ENCODE results near the gene CELSR1.
"Not testable (repeated sequence)": the region's sequence is repeated elsewhere in the genome, so short reads cannot be mapped to it uniquely, and the experiment has no call there.

CELSR1 gene

DNA sequence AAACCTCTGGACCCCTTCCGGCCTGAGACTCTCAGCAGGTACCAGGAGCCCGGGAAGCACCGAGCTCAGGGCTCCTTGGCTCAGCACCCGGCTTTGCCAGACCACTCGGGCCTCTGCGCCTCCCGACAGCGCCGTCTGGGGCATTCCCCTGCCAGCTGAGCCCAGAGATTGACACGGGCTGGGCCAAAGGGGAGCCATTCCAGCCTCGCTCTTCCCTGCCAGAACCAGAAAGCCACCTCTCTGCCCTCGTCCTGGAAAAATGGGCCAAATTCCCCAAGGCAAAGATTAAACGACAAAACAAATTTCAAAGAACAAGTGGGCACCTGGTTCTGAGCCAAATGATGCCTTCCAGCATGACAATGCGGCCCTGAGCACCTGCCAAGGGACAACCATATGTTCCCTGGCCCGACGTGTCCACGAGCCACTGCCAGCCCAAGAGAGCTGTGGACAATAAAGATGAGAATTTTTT lies 59.3 kb downstream of the CELSR1 start:
- DNase-seq: no peak

DNA sequence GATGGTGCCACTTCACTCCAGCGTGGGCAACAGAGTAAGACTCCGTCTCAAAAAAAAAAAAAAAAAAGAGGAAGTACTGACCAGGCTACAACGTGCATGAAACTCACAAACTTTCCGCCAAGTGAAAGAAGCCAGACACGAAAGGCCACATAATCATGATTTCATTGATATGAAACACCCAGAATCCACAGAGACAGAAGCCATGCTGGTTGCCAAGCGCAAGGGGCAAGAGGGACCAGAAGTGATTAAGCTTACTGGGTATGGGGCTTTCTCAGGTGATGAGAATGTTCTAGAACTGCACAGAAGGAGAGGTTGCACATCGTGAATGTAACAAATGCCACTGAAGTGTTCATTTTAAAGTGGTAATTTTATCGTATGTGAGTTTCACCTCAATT lies 60.9 kb downstream of the CELSR1 start:
- peak; percentile 55 for DNase-seq

DNA sequence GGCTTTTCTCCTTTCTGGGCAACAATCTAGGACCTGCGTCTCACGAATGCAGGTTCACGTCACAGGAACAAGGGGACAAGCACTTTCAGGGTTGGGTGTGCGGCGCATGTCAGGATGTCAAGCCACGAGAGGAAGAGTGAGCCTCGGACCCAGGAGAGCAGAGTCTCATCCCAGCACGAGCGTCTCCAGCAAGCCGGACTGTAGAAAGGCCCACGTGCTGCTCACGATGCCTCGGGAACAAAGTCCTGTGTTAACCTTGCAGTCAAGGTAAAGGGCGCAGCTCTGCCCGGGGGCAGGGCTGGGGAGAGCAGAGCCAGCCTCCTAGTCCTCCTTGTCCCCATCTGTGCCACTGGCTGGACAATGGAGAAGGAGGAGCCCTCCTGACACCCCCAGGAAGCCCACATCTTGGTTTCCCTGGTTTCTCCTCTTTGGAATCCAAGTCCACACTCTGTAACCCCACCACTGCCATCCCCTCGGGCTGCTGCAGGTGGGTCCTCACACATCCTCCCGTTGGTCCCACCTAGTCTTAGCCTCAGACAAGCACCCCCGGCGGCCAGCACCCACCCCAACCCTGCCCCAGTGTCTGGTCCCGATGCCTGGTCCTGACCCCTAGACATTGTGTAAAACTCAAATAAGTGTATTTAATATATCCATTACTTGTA lies 63.4 kb downstream of the CELSR1 start:
- DNase-seq: no peak

DNA sequence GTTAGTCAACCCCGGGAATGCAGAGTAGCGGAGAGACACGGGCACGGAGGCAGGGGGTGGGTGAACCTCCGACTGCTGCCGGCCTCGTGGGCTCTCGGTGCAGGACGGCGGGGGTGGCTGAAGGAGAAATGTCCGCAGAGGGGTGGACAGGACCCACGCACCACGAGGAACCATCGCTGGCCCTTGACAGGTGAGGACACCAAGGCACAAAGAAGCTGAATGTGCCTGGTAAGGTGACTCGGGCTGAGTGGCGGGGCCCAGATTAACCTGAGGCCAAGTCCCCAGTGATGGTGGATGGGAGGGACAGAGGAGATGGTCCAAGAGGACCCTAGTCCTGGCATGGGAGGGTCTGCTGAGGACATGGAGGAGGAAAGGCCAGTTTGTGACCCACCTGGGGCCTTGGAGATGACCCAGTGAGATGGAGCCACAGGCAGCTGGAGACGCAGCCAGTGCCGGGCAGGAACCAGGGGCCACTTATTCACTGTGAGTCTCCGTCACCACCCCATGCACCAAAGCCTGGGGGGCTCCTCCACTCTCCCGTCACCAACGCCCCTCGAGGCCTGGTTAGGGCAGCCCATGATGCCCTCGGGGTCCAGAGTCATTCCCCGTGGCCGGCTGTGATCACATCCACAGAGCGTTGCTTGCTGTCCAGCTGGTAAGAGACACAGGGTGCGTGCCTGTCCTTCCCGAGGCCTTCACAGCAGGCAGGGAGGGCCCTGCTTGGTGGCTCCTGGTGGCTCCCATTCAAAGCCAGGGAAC lies 64.2 kb downstream of the CELSR1 start:
- DNase-seq: no peak

DNA sequence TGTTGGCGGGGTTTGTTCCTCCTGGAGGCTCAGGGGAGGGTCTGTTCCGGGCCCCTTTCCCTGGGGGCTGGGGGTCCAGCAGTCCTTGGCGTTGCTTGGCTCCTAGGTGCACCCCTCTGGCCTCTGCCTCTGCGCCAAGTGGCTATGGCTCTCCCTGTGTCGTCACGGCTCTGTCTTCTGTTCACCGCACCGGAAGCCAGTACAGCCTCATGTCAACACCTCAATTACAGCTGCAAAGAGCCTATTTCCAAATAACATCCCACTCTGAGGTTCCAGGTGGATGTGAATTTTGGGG lies 64.8 kb downstream of the CELSR1 start:
- DNase-seq: no peak

DNA sequence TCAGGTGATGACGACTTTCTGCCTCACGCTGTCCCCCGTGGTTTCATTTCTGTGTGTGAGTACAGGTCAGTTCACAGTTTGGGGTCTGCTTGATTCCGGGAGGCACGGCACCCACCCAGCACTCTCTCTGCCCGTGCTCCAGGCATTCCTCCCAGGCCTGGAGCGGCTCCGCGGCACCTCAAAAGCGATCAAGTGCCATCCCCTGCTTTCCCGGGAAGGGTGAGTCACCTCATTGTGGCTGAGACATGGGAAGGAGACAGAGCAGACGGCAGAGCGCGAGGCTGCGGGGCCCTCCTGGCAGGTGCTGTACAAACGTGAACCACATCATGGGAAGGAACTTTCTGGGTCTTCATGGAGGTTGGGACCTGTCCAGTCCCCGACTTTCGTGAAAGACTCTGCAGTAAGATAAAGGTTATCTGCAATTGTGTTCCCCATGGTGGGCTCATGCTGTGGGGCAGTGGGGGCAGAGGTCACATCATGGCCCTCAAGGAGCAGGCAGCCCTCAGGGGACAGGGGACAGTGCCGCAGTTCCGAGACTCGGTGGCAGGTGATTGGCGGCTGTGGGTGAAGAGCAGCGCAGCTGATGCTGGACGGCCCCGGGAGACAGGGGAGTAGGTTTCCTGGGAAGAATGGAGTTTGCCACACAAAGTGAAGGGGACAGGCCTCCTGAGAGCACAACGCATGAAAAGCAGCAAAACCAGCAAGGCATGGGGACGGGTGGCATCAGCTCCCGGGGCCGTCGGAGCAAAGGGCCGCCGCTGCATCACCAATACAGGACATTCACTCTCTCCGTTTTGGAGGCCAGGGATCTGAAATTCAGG lies 65.3 kb downstream of the CELSR1 start:
- no peak for DNase-seq

DNA sequence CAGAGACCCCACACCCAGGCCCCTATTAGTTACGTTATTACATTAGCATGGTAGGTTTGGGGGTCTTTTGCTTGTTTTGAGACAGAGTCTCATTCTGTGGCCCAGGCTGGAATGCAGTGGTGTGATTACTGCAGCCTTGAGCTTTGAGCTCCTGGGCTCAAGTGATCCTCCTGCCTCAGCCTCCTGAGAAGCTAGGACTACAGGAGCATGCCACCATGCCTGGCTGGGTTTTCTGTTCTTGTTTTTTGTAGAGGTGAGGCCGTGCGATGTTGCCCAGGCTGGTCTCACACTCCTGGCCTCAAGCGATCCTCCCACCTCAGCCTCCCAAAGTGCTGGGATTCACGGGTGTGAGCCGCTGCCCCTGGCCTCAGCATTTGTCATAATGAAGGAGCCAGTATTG lies 66.1 kb downstream of the CELSR1 start:
- DNase-seq: not testable (repeated sequence)

DNA sequence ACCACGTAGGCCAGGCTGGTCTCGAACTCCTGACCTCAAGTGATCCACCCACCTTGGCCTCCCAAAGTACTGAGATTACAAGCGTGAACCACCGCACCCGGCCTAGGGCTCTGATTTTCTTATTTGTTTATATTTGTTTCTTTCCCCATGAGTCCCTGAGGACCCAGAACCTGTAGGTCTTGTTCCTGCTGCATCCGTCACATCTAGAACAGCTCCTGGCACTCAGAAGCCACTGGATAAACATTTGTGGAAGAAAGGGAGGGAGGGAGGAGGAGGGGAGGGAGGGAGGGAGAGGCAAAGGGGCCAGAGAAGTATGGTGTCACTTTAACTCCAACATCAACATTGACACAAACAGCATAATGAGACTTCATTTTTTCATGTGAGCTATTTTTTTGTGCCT lies 67.7 kb downstream of the CELSR1 start:
- DNase-seq: no peak

DNA sequence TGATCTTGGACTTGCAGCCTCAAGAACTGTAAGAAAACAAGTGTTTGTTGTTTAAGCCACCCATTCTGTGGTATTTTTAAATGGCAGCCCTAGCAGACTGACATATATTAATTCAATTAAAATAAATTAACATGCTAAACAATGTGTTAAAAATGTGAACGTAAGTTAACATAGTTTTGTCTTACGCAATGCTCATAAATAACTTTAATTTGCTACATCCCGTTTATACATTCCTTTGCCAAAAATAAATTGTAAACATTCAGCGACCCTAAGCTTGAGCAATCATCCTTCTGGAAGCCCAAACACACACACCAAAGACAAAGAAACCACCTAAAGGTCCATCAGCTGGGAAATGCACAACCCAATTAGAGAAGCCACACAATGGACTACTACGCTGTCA lies 70.4 kb downstream of the CELSR1 start:
- no peak for DNase-seq

DNA sequence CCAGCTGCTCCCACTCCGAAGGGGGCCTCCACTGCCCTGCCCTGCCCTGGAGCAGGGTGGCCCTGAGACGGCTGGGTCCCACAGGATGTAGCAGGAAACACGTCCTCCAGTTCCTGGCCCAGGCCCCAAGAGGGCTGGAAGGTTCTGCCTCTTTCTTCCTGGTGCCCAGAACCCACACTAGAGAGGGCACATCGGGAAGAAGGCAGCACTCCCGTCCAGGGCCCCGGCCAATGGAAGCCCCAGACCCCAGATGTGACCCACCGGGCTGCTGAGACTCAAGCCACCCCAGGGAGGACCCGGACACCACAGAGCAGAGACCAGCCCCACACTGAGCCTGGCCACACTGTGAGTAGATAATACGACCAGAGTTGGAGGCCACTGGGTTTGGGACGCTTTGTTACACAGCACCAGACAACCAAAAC lies 71.2 kb downstream of the CELSR1 start:
- DNase-seq: no peak

DNA sequence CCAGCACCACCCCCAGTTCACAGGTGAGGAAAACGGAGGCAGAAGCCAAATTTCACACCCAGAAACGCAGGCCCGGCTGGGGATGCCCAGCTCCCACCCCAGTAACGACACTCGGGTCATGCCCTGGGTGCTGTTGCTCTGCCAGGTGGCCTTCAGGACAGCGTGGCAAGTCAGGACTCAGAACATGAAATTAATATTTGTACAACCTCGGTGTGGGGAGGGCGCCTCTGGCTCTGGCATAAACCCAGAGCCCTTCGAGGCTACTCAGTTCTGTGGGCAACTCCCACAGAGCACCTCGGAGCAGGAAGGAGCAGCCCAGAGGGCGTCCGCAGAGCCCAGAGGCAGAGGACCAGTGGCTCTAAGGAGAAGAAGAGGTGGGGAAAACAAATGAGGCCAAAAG lies 71.6 kb downstream of the CELSR1 start:
- no peak for DNase-seq

DNA sequence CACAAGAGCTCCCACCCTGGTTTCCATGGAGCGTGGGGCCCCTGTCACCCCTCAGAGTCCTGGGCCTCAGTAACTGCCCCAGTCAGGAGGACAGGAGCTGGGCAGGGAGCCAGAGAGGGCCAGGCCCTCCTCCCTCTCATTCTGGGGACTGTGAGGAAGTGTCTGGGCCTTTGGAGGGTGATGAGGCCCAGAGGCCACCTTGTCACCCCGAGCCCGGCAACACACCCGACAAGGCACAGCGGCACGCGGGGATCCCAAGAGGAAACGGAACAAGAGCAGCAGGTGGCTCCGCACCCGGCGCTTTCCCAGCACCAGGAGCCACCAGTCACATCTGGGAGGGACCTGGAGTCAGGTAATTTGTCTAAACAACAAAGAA lies 72.1 kb downstream of the CELSR1 start:
- DNase-seq: no peak

DNA sequence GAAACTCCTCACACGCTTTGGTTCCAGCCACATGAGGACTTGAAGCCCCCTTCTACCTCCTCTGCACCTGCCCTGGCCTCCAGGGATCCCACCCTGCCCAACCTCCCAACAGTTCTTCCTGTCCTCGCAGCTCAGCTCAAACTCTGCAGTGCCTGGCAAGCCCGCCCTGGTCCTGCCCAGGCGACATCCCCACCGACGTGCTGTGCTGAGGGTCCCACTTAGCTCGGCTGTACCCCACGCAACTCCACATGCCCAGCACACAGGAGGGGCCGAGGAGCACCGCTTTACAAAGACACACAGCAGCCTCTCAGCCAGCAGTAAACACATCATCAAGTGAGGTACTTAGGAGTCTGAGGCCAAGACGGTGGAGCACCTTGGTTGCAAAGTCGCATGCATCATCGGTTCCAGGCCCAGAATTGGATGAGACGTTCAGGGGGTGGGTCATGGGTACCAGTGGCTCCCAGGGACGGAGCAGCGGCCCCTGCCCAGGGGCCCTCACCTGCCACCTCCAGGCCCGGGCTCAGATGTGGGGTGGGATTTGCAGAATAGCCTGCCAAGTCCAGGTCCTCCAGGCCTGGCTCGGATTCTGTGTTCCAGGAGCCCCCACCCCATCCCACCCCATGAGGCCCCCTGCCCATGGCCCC lies 72.6 kb downstream of the CELSR1 start:
- no peak for DNase-seq

DNA sequence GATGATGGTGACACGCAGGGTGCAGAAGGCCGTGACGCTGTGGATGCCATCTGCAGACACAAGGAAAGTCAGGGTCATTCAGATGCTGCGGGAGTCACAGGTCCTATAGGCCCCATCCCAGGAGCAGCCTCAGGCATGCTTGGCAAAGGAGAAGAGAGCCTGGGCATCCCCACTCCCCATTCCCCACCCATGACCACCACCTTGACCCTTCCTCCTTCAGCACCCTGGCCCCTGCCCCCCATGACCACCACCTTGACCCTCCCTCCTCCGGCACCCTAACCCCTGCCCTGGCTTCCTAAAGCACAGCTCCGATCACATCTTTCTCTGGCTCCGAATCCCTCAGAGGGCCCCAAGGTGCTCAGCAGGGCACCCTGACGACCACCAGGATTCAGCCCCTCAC lies 73.1 kb downstream of the CELSR1 start:
- no peak for DNase-seq

DNA sequence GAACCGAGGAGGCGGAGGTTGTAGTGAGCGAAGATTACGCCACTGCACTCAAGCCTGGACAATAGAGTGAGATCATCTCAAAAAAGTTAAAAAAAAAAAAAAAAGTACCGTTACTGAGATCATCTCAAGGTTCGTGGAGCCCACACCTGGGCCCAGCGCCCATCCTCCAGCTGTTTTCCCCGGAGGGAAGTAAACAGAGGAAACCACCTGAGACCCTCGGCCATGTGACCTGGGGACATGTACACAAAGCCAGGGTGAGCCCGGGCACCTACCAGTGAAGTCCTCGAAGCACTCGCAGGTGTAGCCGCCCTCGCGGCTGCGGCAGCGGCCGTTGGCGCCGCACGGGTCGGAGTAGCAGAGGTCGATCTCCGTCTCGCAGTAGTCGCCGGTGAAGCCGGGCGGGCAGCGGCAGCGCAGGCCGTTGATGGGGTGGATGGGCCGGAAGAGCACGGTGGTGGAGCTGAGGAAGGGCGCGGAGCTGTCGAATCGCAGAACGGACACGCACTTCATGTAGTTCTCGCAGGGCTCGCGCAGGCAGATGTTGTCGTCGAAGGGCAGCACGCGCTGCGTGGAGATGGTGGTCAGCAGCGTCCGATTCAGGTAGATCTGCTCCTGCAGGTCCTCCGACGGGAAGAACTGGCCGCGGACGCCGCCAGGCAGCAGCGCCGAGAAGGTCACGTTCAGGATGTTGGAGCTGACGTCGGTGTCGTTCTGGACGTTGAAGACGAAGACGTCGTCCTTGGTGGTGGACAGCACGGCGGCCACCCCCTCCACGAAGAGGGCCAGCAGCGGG lies 73.8 kb downstream of the CELSR1 start:
- no peak for DNase-seq

DNA sequence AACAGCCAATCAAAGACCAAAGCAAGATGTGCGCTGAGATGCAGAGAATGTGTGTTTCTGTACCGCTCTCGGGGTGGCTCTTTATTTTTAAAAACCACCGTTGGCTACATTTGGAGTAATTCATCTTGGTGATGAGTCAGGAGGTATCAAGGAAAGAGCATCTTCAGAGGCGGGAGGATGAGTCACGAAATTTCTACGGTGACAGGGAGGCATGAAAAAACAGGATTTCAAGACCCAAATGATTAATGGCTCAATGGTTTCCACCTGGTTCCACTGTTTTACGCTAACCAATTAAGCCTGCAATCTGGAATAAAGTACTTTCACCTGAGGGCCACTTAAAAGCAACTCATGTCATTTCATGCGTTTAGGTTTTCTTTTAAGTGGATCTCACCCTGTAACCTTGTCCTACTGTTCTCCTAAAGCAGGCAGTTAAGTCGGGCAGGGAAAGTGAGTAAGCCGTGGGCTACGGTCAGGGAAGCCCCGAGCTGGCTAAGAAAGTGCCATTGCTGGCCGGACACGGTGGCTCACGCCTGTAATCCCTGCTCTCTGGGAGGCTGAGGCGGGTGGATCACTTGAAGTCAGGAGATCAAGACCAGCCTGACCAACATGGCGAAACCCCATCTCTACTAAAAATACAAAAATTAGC lies 74.6 kb downstream of the CELSR1 start:
- DNase-seq: no peak

DNA sequence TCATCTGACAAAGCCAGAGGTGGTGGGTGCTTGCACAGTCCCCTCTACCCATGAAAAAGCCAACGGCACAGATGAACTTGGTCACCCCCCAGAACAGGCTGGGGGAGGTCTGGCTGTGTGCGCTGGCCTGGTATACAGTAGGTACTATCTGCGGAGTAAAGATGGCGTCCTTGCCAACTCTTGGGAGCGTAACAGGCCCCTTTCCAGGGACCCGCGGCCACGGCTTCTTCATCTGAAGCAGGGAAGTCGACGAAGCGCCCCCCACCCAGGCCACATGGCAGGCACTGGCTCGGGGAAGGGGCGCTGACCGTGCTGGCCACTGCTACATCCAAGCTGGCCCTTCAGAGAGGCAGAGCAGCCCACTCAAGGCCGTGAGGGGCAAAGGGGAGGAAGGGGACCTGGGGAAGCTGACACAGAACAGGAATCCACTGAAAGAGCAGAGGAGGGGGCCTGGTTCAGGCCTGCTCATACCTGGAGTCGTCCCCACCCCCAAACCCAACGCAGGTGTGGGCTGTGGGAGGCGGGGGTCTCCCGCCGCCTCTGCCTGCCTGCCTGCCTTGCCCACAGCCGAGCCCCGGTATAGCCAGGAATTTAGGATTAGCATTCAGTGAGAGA lies 75.7 kb downstream of the CELSR1 start:
- DNase-seq: no peak

DNA sequence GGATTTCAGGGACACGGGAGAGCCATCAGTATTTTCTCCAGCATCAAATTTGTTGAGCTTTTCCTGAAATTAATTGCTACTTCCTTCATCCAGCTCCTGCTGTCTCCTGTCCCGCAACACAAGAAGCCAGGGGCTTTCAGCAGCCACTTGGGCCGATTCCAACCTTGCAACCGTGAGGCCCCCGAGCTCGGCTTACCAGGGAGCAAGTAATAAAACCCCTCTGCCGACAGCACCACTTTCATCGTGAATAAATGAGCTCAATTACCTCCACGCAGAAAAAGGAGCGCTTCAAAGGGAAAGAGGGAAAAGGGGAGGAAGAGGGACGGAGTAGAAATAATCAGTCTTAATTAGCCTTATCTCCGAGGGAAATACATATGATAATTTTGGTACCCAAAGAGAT lies 76.6 kb downstream of the CELSR1 start:
- no peak for DNase-seq

DNA sequence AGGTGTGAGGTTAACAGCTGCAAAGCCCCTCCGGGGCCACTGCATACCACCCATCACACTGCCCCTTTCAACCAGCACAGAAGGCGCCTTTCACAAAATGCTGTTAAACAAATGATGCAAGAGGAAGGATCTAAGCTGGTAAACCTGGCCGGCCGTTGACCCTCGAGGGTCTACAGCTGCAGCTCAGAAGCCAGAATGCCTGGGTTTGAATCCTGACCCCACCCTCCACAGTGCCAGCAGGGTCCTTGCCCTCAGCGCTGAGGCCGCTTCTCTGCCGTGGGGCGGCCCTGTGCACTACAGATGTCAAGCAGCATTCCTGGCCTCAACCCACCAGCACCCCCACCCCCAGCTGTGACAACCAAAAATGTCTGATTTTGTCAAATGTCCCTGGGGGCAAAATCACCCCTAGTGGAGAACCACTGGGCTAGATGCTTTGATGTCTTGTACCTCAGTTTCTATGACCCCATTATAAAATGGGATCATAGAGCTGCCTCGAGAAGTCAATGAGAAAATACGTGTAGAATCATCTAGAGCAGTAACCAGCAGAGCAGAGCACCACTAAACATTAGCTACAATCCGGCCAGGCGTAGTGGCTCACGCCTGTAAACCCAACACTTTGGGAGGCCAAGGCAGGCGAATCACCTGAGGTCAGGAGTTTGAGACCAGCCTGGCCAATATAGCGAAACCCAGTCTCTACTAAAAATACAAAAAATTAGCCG lies 77.9 kb downstream of the CELSR1 start:
- DNase-seq: no peak

DNA sequence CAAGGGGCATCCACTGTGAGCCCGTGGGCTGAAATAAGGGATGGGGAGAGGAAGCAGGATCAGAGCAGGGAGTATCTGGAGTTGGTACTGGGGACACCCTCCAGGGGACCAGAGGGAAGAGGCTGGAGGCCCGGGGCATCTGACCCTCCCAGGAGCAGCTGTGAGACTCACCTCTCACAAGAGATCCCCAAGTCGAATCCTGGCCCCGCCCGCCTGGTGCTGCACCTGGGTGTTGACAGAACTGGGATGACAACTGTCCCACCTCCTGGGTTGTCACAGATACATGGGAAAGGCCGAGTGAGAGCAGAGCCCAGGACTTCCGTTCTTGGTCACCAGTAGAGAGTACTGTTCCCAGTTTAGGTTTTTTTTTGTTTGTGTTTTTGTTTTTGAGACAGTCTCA lies 78.9 kb downstream of the CELSR1 start:
- no peak for DNase-seq

All from hematopoietic multipotent progenitor cell treated with erythropoietin and hydrocortisone succinate and interleukin-3 and kit ligand, for 6 days (in vitro differentiated cells).